DMS53 treated with DMSO at 0.1 percent for 48 hours (cell line): Measurements from ENCODE around the gene ELOVL7.
A peak's percentile ranks its signal among the peaks of the same experiment; 100 is the strongest.
"Not testable (repeated sequence)": the region's sequence is repeated elsewhere in the genome, so short reads cannot be mapped to it uniquely, and the experiment has no call there.

Source experiments
- DNase-seq: peaks from one replicate; lab custom pipeline; 2025; ENCODE audit not compliant: unreplicated experiment; lab: John Stamatoyannopoulos, UW

Gene ELOVL7

GRCh38 chr5:60843936-60844905, at the start of gene ELOVL7:
Gene ELOVL7 (minus strand): TSS chr5:60844269. CDS start chr5:60787397, 56,872 bp downstream.
- DNase-seq = peak; percentile 70

- DNase-seq = no peak
Measured at GRCh38 chr5:60893521-60893920, 49.5 kb upstream of the ELOVL7 start.

- no peak for DNase-seq
Measured at GRCh38 chr5:60891667-60892066, 47.6 kb upstream of the ELOVL7 start.

GRCh38 chr5:60888359-60889061, 44.4 kb upstream of the ELOVL7 start:
- DNase-seq = no peak

- no peak for DNase-seq
Measured at GRCh38 chr5:60887746-60888145, 43.7 kb upstream of the ELOVL7 start.

- no peak for DNase-seq
Measured at GRCh38 chr5:60887096-60887495, 43.0 kb upstream of the ELOVL7 start.

- DNase-seq = peak; percentile 9
Measured at GRCh38 chr5:60886158-60886557, 42.1 kb upstream of the ELOVL7 start.

GRCh38 chr5:60883229-60883628, 39.2 kb upstream of the ELOVL7 start:
- DNase-seq = peak; percentile 36

GRCh38 chr5:60872892-60873291, 28.8 kb upstream of the ELOVL7 start:
- no peak for DNase-seq

- no peak for DNase-seq
Measured at GRCh38 chr5:60870857-60871256, 26.8 kb upstream of the ELOVL7 start.

GRCh38 chr5:60860572-60860971, 16.5 kb upstream of the ELOVL7 start:
- not testable (repeated sequence) for DNase-seq

GRCh38 chr5:60856066-60856465, 12.0 kb upstream of the ELOVL7 start:
- no peak for DNase-seq

GRCh38 chr5:60852940-60853339, 8.9 kb upstream of the ELOVL7 start:
- DNase-seq = no peak

GRCh38 chr5:60852317-60852716, 8.2 kb upstream of the ELOVL7 start:
- no peak for DNase-seq

GRCh38 chr5:60851626-60852025, 7.6 kb upstream of the ELOVL7 start:
- DNase-seq = no peak

- DNase-seq = no peak
Measured at GRCh38 chr5:60846298-60846697, 2.2 kb upstream of the ELOVL7 start.

GRCh38 chr5:60843386-60843935, 608 bp downstream of the ELOVL7 start:
- no peak for DNase-seq

GRCh38 chr5:60842871-60843385, 1.1 kb downstream of the ELOVL7 start:
- peak; percentile 13 for DNase-seq

- DNase-seq = no peak
Measured at GRCh38 chr5:60841361-60841760, 2.7 kb downstream of the ELOVL7 start.

- no peak for DNase-seq
Measured at GRCh38 chr5:60836131-60836530, 7.9 kb downstream of the ELOVL7 start.

GRCh38 chr5:60835554-60835953, 8.5 kb downstream of the ELOVL7 start:
- DNase-seq = no peak
